ENCODE measurements around the gene TMF1.

The TMF1 gene

GRCh38 chr3:69085833-69086722 lies 33.9 kb upstream of the TMF1 start:
- no peak for TF ChIP-seq CTCF (IDR thresholded peaks at IDR 0.05; ENCODE audit: insufficient read depth, low read depth, low read length, missing control alignments)
- H3K4me3 ChIP-seq (ENCODE audit: low read depth, low read length), result peak overlapping the region; percentile 95
- DNase-seq (ENCODE audit: low read depth), result peak; percentile 63

GRCh38 chr3:69085168-69085832 lies 33.2 kb upstream of the TMF1 start:
- no peak for TF ChIP-seq CTCF (IDR thresholded peaks at IDR 0.05; ENCODE audit: insufficient read depth, low read depth, low read length, missing control alignments)
- peak; percentile 26 for DNase-seq (ENCODE audit: low read depth)
- peak overlapping the region; percentile 95 for H3K4me3 ChIP-seq (ENCODE audit: low read depth, low read length)

- H3K4me3 ChIP-seq (ENCODE audit: low read depth, low read length), result peak within 1 kb of the TSS; percentile 95
- no peak for TF ChIP-seq CTCF (IDR thresholded peaks at IDR 0.05; ENCODE audit: insufficient read depth, low read depth, low read length, missing control alignments)
- peak; percentile 96 for DNase-seq (ENCODE audit: low read depth)
Measured at GRCh38 chr3:69084326-69085167, 32.4 kb upstream of the TMF1 start, which contains the start of gene ARL6IP5. Gene ARL6IP5 (plus strand): TSS chr3:69084937. CDS start chr3:69085048, 111 bp downstream.

- no peak for TF ChIP-seq CTCF (IDR thresholded peaks at IDR 0.05; ENCODE audit: insufficient read depth, low read depth, low read length, missing control alignments)
- H3K4me3 ChIP-seq (ENCODE audit: low read depth, low read length), result peak overlapping the region; percentile 41
- peak; percentile 94 for DNase-seq (ENCODE audit: low read depth)
Measured at GRCh38 chr3:69082805-69083204, 30.7 kb upstream of the TMF1 start.

GRCh38 chr3:69082361-69082760 lies 30.2 kb upstream of the TMF1 start:
- DNase-seq (ENCODE audit: low read depth), result no peak
- H3K4me3 ChIP-seq (ENCODE audit: low read depth, low read length), result peak overlapping the region; percentile 41
- TF ChIP-seq CTCF (IDR thresholded peaks at IDR 0.05; ENCODE audit: insufficient read depth, low read depth, low read length, missing control alignments), result no peak

- peak; percentile 58 for DNase-seq (ENCODE audit: low read depth)
- peak overlapping the region; percentile 41 for H3K4me3 ChIP-seq (ENCODE audit: low read depth, low read length)
Measured at GRCh38 chr3:69081583-69082262, 29.6 kb upstream of the TMF1 start.

More at GRCh38 chr3:69081583-69082262, 29.6 kb upstream of the TMF1 start:
- no peak for TF ChIP-seq CTCF (IDR thresholded peaks at IDR 0.05; ENCODE audit: insufficient read depth, low read depth, low read length, missing control alignments)
